H9 (cell line): ENCODE results near the gene CEP55. TPM values are rescaled to one million over a fixed set of nuclear protein-coding genes. Genes with fewer than 3 reads are reported as not detected.

Experiments
- DNase-seq: peaks from one replicate; pipeline ENCODE4 v3.0.0-alpha.2; 2017
- H2AFZ ChIP-seq: one replicate; pipeline ENCODE4 v1.6.1; 2013; ENCODE audit warnings: mild to moderate bottlenecking, low read length, control low read depth, moderate library complexity
- H2AK5ac ChIP-seq: 2 replicates; pipeline ENCODE4 v1.6.1; 2013; ENCODE audit warnings: low read length, control low read depth, mixed read lengths; ENCODE audit not compliant: insufficient read length
- H2BK120ac ChIP-seq: one replicate; pipeline ENCODE4 v1.6.1; 2013; ENCODE audit warnings: low read depth, mild to moderate bottlenecking, low read length, control low read depth, inconsistent platforms; ENCODE audit not compliant: poor library complexity, severe bottlenecking
- H2BK12ac ChIP-seq: 2 replicates; pipeline ENCODE4 v1.6.1; 2013; ENCODE audit warnings: low read length, control low read depth, mixed read lengths, low read depth; ENCODE audit not compliant: insufficient read length
- H2BK15ac ChIP-seq: 2 replicates; pipeline ENCODE4 v1.6.1; 2013; ENCODE audit warnings: low read depth, low read length, control low read depth
- H2BK20ac ChIP-seq: one replicate; pipeline ENCODE4 v1.6.1; 2013; ENCODE audit warnings: low read depth, mild to moderate bottlenecking, low read length, control low read depth, inconsistent platforms; ENCODE audit not compliant: poor library complexity, severe bottlenecking
- H2BK5ac ChIP-seq: 2 replicates; pipeline ENCODE4 v1.6.1; 2013; ENCODE audit warnings: low read length, control low read depth, mixed read lengths; ENCODE audit not compliant: insufficient read length
- H3K14ac ChIP-seq: 2 replicates; pipeline ENCODE4 v1.6.1; 2013; ENCODE audit warnings: low read length, control low read depth; ENCODE audit not compliant: insufficient read depth
- H3K18ac ChIP-seq: 2 replicates; pipeline ENCODE4 v1.6.1; 2013; ENCODE audit warnings: low read depth, mild to moderate bottlenecking, mixed read lengths, low read length, control low read depth; ENCODE audit not compliant: insufficient read length
- H3K23ac ChIP-seq: 2 replicates; pipeline ENCODE4 v1.6.1; 2013; ENCODE audit warnings: low read length, control low read depth, mixed read lengths, low read depth; ENCODE audit not compliant: insufficient read length
- H3K23me2 ChIP-seq: 2 replicates; pipeline ENCODE4 v1.6.1; 2013; ENCODE audit warnings: low read depth, mild to moderate bottlenecking, mixed read lengths, low read length, control low read depth; ENCODE audit not compliant: insufficient read length, poor library complexity, severe bottlenecking
- H3K27ac ChIP-seq: 2 replicates; pipeline ENCODE4 v1.5.1; 2013; ENCODE audit warnings: low read length, control low read depth, mixed read lengths, low read depth; ENCODE audit not compliant: insufficient read length
- H3K27me3 ChIP-seq: 2 replicates; pipeline ENCODE4 v1.6.1; 2013; ENCODE audit warnings: low read length, control low read depth, inconsistent platforms; ENCODE audit not compliant: insufficient read depth
- H3K4ac ChIP-seq: 2 replicates; pipeline ENCODE4 v1.6.1; 2013; ENCODE audit warnings: low read depth, mild to moderate bottlenecking, control low read depth, inconsistent platforms, low read length, moderate library complexity
- H3K4me1 ChIP-seq: 2 replicates; pipeline ENCODE4 v1.6.1; 2013; ENCODE audit warnings: low read length, control low read depth, inconsistent platforms; ENCODE audit not compliant: insufficient read depth
- H3K4me2 ChIP-seq: 2 replicates; pipeline ENCODE4 v1.6.1; 2013; ENCODE audit warnings: low read length, control low read depth, mixed read lengths; ENCODE audit not compliant: insufficient read length, insufficient read depth
- H3K56ac ChIP-seq: 2 replicates; pipeline ENCODE4 v1.6.1; 2013; ENCODE audit warnings: low read depth, mild to moderate bottlenecking, mixed read lengths, low read length, control low read depth; ENCODE audit not compliant: insufficient read length
- H3K79me1 ChIP-seq: 2 replicates; pipeline ENCODE4 v1.6.1; 2013; ENCODE audit warnings: low read depth, mild to moderate bottlenecking, moderate library complexity, low read length, control low read depth, inconsistent platforms; ENCODE audit not compliant: insufficient read depth, poor library complexity, severe bottlenecking
- H3K79me2 ChIP-seq: 2 replicates; pipeline ENCODE4 v1.6.1; 2013; ENCODE audit warnings: low read length, control low read depth, inconsistent platforms; ENCODE audit not compliant: insufficient read depth
- H3K9ac ChIP-seq: 2 replicates; pipeline ENCODE4 v1.6.1; 2013; ENCODE audit warnings: low read length, control low read depth, mixed read lengths; ENCODE audit not compliant: insufficient read length; ENCODE audit errors: extremely low read depth
- H3K9me3 ChIP-seq: one replicate; pipeline ENCODE4 v1.6.1; 2013; ENCODE audit warnings: low read depth, low read length, inconsistent platforms; ENCODE audit not compliant: control insufficient read depth
- H3T11ph ChIP-seq: one replicate; pipeline ENCODE4 v1.6.1; 2013; ENCODE audit warnings: mild to moderate bottlenecking, low read length, control low read depth, inconsistent platforms
- H4K20me1 ChIP-seq: one replicate; pipeline ENCODE4 v1.6.1; 2013; ENCODE audit not compliant: control insufficient read depth, insufficient read length, insufficient read depth
- H4K5ac ChIP-seq: 2 replicates; pipeline ENCODE4 v1.6.1; 2013; ENCODE audit warnings: low read depth, mild to moderate bottlenecking, mixed read lengths, low read length, control low read depth; ENCODE audit not compliant: insufficient read length
- H4K8ac ChIP-seq: replicated peaks from 2 replicates; pipeline ENCODE4 v1.6.1; 2013; ENCODE audit warnings: low read length, control low read depth, mixed read lengths, low read depth; ENCODE audit not compliant: insufficient read length
- H4K91ac ChIP-seq: 2 replicates; pipeline ENCODE4 v1.6.1; 2013; ENCODE audit warnings: low read depth, mild to moderate bottlenecking, moderate library complexity, mixed read lengths, low read length, control low read depth; ENCODE audit not compliant: insufficient read length
- H3K27ac Mint-ChIP-seq, 3 experiments: 2 replicates in 2 of 3; 3 replicates in 1 of 3; pipeline ENCODE4 v1.8.0; 2020 to 2021; ENCODE audit warnings: mixed read lengths in 3 of 3, mild to moderate bottlenecking in 1 of 3, moderate library complexity in 1 of 3
- H3K27me3 Mint-ChIP-seq: 2 replicates; pipeline ENCODE4 v1.8.0; 2021; ENCODE audit warnings: low read depth, mild to moderate bottlenecking, moderate library complexity, mixed read lengths
- H3K36me3 Mint-ChIP-seq, 3 experiments: 2 replicates in 2 of 3; 3 replicates in 1 of 3; pipeline ENCODE4 v1.8.0; 2020 to 2021; ENCODE audit warnings: low read depth in 3 of 3, mixed read lengths in 3 of 3; ENCODE audit not compliant: insufficient read depth in 1 of 3
- H3K4me1 Mint-ChIP-seq, 2 experiments: 2 replicates each; pipeline ENCODE4 v1.8.0; 2020; ENCODE audit warnings: mixed read lengths in 2 of 2
- H3K4me3 Mint-ChIP-seq, 2 experiments: 2 replicates in 1 of 2; 3 replicates in 1 of 2; pipeline ENCODE4 v1.8.0; 2020 to 2021; ENCODE audit warnings: mild to moderate bottlenecking in 2 of 2, mixed read lengths in 2 of 2, moderate library complexity in 1 of 2
- H3K9me3 Mint-ChIP-seq, 2 experiments: 2 replicates in 1 of 2; 3 replicates in 1 of 2; pipeline ENCODE4 v1.8.0; 2020; ENCODE audit warnings: mild to moderate bottlenecking in 2 of 2, mixed read lengths in 2 of 2, moderate library complexity in 1 of 2
- WGBS: extraction: QIAGEN DNeasy Blood & Tissue Kit; methylation state at CpG from one replicate; pipeline ENCODE4 v1.1.7; 2013; ENCODE audit warnings: missing lambda C conversion rate, low lambda C conversion rate, mixed read lengths; ENCODE audit not compliant: insufficient read length; ENCODE audit errors: extremely low coverage; 5-methylcytosine and 5-hydroxymethylcytosine counted together
- total RNA-seq: library from RNA; stranded (reverse); gene quantifications from 2 replicates; pipeline ENCODE4 v1.2.1, GENCODE V29; 2021
- TF ChIP-seq, protein P1 (sequence below): fragments of 200-600 bp; sonication (generic); conservative IDR thresholded peaks from 3 replicates; pipeline ENCODE4 v1.8.0; 2021; ENCODE audit warnings: antibody characterized with exemption, mild to moderate bottlenecking

The CEP55 gene
- total RNA-seq, 1 experiment from 2014 or later = 17.8 TPM

DNA sequence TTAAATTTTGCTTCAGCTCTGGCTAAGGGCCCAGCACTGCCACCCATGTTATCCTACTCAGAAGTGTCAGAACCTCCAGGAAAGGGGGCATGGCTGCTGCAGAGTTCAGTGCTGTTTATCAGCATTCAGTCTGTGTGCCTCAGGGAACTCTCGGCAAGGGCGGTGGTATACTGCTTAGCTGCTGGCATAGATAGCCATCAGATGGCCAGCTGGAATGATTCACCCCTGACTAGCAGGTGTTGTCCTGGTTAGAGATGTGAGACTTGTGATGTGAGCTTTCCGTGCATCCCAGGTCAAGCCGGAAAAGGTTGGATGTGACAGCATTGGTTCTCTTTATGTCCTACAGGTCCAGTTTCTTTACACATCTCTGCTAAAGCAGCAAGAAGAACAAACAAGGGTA, 22.1 kb downstream of the CEP55 start:
- Mint-ChIP-seq H3K27me3 (peaks cover 1% of the 10 kb centered on the region; the same call in 1 of the 2 replicates), H3K4me3 (no peak overlapping the region), H3K9me3 (peaks cover 31 to 36% of the 10 kb centered on the region in 2 experiments), H3K27ac (no peak overlapping the region), H3K4me1 (no peaks in the 10 kb centered on the region), H3K36me3 (peaks cover 63 to 95% (median 80%) of the 10 kb centered on the region in 3 experiments)
- no peak for DNase-seq
- no peaks in the 10 kb centered on the region for H3K27me3 ChIP-seq
- H3K14ac ChIP-seq = no peak overlapping the region
- H3K9me3 ChIP-seq = peaks cover 23% of the 10 kb centered on the region
- H3K18ac ChIP-seq = no peak overlapping the region
- H2BK120ac ChIP-seq = no peak overlapping the region
- H3K56ac ChIP-seq = no peak overlapping the region
- H3K4ac ChIP-seq = no peak overlapping the region
- no peak overlapping the region for H2BK20ac ChIP-seq
- H3K23me2 ChIP-seq = no peaks in the 10 kb centered on the region
- no peak overlapping the region for H2AK5ac ChIP-seq
- no peak overlapping the region for H2AFZ ChIP-seq
- no peak overlapping the region for H4K91ac ChIP-seq
- H3K4me1 ChIP-seq = no peaks in the 10 kb centered on the region
- H3K4me2 ChIP-seq = no peak overlapping the region
- no peak overlapping the region for H2BK15ac ChIP-seq
- no peaks in the 10 kb centered on the region for H3K79me2 ChIP-seq
- no peak overlapping the region for H2BK12ac ChIP-seq
- H4K20me1 ChIP-seq = no peaks in the 10 kb centered on the region
- no peak overlapping the region for H4K5ac ChIP-seq
- H3K23ac ChIP-seq = no peak overlapping the region
- no peak overlapping the region for H3K9ac ChIP-seq
- H3T11ph ChIP-seq = no peak overlapping the region
- TF ChIP-seq, protein P1, sequence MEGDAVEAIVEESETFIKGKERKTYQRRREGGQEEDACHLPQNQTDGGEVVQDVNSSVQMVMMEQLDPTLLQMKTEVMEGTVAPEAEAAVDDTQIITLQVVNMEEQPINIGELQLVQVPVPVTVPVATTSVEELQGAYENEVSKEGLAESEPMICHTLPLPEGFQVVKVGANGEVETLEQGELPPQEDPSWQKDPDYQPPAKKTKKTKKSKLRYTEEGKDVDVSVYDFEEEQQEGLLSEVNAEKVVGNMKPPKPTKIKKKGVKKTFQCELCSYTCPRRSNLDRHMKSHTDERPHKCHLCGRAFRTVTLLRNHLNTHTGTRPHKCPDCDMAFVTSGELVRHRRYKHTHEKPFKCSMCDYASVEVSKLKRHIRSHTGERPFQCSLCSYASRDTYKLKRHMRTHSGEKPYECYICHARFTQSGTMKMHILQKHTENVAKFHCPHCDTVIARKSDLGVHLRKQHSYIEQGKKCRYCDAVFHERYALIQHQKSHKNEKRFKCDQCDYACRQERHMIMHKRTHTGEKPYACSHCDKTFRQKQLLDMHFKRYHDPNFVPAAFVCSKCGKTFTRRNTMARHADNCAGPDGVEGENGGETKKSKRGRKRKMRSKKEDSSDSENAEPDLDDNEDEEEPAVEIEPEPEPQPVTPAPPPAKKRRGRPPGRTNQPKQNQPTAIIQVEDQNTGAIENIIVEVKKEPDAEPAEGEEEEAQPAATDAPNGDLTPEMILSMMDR = no peak
- no CpG with 5 or more reads among the region's 4 CpGs for WGBS
- no peak overlapping the region for H3K27ac ChIP-seq
- H3K79me1 ChIP-seq = no peaks in the 10 kb centered on the region
- H2BK5ac ChIP-seq = no peak overlapping the region
- H4K8ac ChIP-seq = no peak overlapping the region
